Sigmoid colon (tissue), 4 donors: ENCODE measurements around the gene ITPA.

ENCODE experiments used
- CTCF ChIP-seq, 4 experiments: fragments of 450-650 bp in 3 of 4; fragments of 200-600 bp in 1 of 4; IDR thresholded peaks; one replicate each; pipeline ENCODE4 v1.5.1; 2016 to 2019; ENCODE audit warnings: antibody characterized with exemption in 4 of 4, mild to moderate bottlenecking in 3 of 4, moderate library complexity in 2 of 4
- POLR2AphosphoS5 ChIP-seq, 4 donors: sonication (generic); formaldehyde crosslinking; IDR thresholded peaks; one replicate each; pipeline ENCODE4 v1.6.1; 2017; ENCODE audit warnings: antibody characterized with exemption in 4 of 4

GRCh38 chr20:3231889-3232588, 22.7 kb downstream of the ITPA start:
- TF ChIP-seq POLR2AphosphoS5 (IDR thresholded peaks at IDR 0.05), result no peak
- TF ChIP-seq CTCF (IDR thresholded peaks at IDR 0.05), result no peak
